Breast epithelium (tissue), 4 donors: ENCODE results near the gene SCD5. TPM values are rescaled to one million over a fixed set of nuclear protein-coding genes. Genes with fewer than 3 reads are reported as not detected.

Experiments used
- DNase-seq, 2 donors: peaks; one replicate each; pipeline ENCODE4 v3.0.0-alpha.2; 2019; ENCODE audit warnings: low spot score in 2 of 2
- H3K27ac ChIP-seq, 2 donors: fragments of 200-600 bp; sonication (generic) in 1 of 2; one replicate each; pipeline ENCODE4 v1.5.1; 2016 to 2019; ENCODE audit warnings: mild to moderate bottlenecking in 1 of 2
- H3K27me3 ChIP-seq, 2 donors: fragments of 200-600 bp; sonication (generic) in 1 of 2; one replicate each; pipeline versions ENCODE4 v1.5.1 to v1.6.0; 2017 to 2019; ENCODE audit warnings: control low read depth in 1 of 2, mild to moderate bottlenecking in 1 of 2
- H3K36me3 ChIP-seq: fragments of 200-600 bp; one replicate; pipeline ENCODE4 v1.5.1; 2019
- H3K4me1 ChIP-seq, 2 donors: fragments of 200-600 bp; sonication (generic); one replicate each; pipeline ENCODE4 v1.5.1; 2016 to 2019; ENCODE audit warnings: control low read depth in 1 of 2
- H3K4me3 ChIP-seq, 3 donors: fragments of 200-600 bp; sonication (generic); 1 replicate in 2 of 3; 2 replicates in 1 of 3; pipeline ENCODE4 v1.5.1; 2016 to 2019; ENCODE audit warnings: mild to moderate bottlenecking in 3 of 3, moderate library complexity in 2 of 3
- H3K9me3 ChIP-seq, 2 donors: fragments of 200-600 bp; sonication (generic) in 1 of 2; one replicate each; pipeline ENCODE4 v1.5.1; 2016 to 2019; ENCODE audit warnings: control low read depth in 1 of 2
- CTCF ChIP-seq, 3 donors: fragments of 450-650 bp; IDR thresholded peaks; one replicate each; pipeline ENCODE4 v1.5.1; 2016 to 2017; ENCODE audit warnings: antibody characterized with exemption in 3 of 3, mild to moderate bottlenecking in 3 of 3, moderate library complexity in 3 of 3
- POLR2A ChIP-seq: fragments of 450-650 bp; IDR thresholded peaks from one replicate; pipeline ENCODE4 v1.6.1; 2016; ENCODE audit warnings: antibody characterized with exemption, mild to moderate bottlenecking, moderate library complexity
- POLR2AphosphoS5 ChIP-seq, 3 donors: sonication (generic); formaldehyde crosslinking; IDR thresholded peaks; one replicate each; pipeline ENCODE4 v1.6.1; 2017; ENCODE audit warnings: antibody characterized with exemption in 3 of 3
- intact Hi-C: fragments of 100-400 bp; cut with DNase I; formaldehyde crosslinking; loops from one replicate; pipeline ENCODE4 v1.15.1; 2023; ENCODE audit warnings: low total_unique reads
- total RNA-seq, 3 donors: library from RNA; depleted of rRNA; stranded (reverse); fragments of >200 nt; gene quantifications; one replicate each; pipeline ENCODE4 v1.1.0, GENCODE V29; 2016

SCD5 gene
- total RNA-seq, 3 donors from 2014 or later = 9.8 to 17.0 (median 14.7) TPM

GRCh38 chr4:82585690-82586435 is 212.7 kb downstream of the SCD5 start:
- no peak overlapping the region for H3K27ac ChIP-seq
- H3K27me3 ChIP-seq = no peaks in the 10 kb centered on the region
- intact Hi-C loops = no loop called here
- H3K36me3 ChIP-seq = no peaks in the 10 kb centered on the region
- TF ChIP-seq POLR2A = no peak
- TF ChIP-seq CTCF (IDR thresholded peaks at IDR 0.05) = no peak
- no peak for TF ChIP-seq POLR2AphosphoS5 (IDR thresholded peaks at IDR 0.05)
- H3K4me3 ChIP-seq = no peak overlapping the region
- no peaks in the 10 kb centered on the region for H3K4me1 ChIP-seq
- H3K9me3 ChIP-seq = no peaks in the 10 kb centered on the region
- no peak for DNase-seq

- no peak for TF ChIP-seq POLR2AphosphoS5 (IDR thresholded peaks at IDR 0.05)
- no peak for TF ChIP-seq POLR2A
- TF ChIP-seq CTCF (IDR thresholded peaks at IDR 0.05) = no peak
- Histone ChIP-seq H3K27me3 (no peaks in the 10 kb centered on the region), H3K4me3 (no peak overlapping the region), H3K4me1 (no peaks in the 10 kb centered on the region), H3K27ac (no peak overlapping the region), H3K9me3 (no peaks in the 10 kb centered on the region), H3K36me3 (no peaks in the 10 kb centered on the region)
- DNase-seq = no peak
- intact Hi-C loops = no loop called here
These were observed 213.7 kb downstream of the SCD5 start for GRCh38 chr4:82584931-82585330.

- H3K27me3 ChIP-seq = no peaks in the 10 kb centered on the region
- no peak overlapping the region for H3K27ac ChIP-seq
- no peak overlapping the region for H3K4me3 ChIP-seq
- no peaks in the 10 kb centered on the region for H3K9me3 ChIP-seq
- TF ChIP-seq POLR2A = no peak
- TF ChIP-seq POLR2AphosphoS5 (IDR thresholded peaks at IDR 0.05) = no peak
- no peak for TF ChIP-seq CTCF (IDR thresholded peaks at IDR 0.05)
- H3K36me3 ChIP-seq = no peaks in the 10 kb centered on the region
- no peaks in the 10 kb centered on the region for H3K4me1 ChIP-seq
- intact Hi-C loops = no loop called here
- DNase-seq = no peak
These were observed 214.6 kb downstream of the SCD5 start for GRCh38 chr4:82583897-82584587.

- H3K27me3 ChIP-seq = no peaks in the 10 kb centered on the region
- H3K4me3 ChIP-seq = no peak overlapping the region
- no peaks in the 10 kb centered on the region for H3K36me3 ChIP-seq
- DNase-seq = no peak
- H3K4me1 ChIP-seq = no peaks in the 10 kb centered on the region
- intact Hi-C loops = no loop called here
- H3K27ac ChIP-seq = no peak overlapping the region
- no peak for TF ChIP-seq POLR2A
- TF ChIP-seq CTCF (IDR thresholded peaks at IDR 0.05) = no peak
- TF ChIP-seq POLR2AphosphoS5 (IDR thresholded peaks at IDR 0.05) = no peak
- no peaks in the 10 kb centered on the region for H3K9me3 ChIP-seq
These were observed 218.7 kb downstream of the SCD5 start for GRCh38 chr4:82579932-82580331.

Other genes starting within 250 kb of the SCD5 start
- 10 to 100 TPM; 38.3 to 52.1 (median 46.7) TPM for gene TMEM150C, start 236.8 kb downstream of the SCD5 start, total RNA-seq
- gene SEC31A, start 92.4 kb upstream of the SCD5 start, total RNA-seq = 100 to 1,000 TPM; 186 to 234 (median 231) TPM
- 1 to 10 TPM; 3.7 to 8.6 (median 5.2) TPM for gene THAP9, start 101.9 kb upstream of the SCD5 start, total RNA-seq
- gene LIN54, start 212.0 kb upstream of the SCD5 start, total RNA-seq = 10 to 100 TPM in 2 of 3 donors, 1 to 10 TPM in 1; 9.8 to 14.0 (median 11.7) TPM
- 10 to 100 TPM; 55.8 to 67.9 (median 56.4) TPM for gene COPS4, start 236.4 kb upstream of the SCD5 start, total RNA-seq